Astrocyte of the spinal cord (primary cell): ENCODE data around the gene RPS29.
A peak's percentile ranks its signal among the peaks of the same experiment; 100 is the strongest.
"Not testable (repeated sequence)": the region's sequence is repeated elsewhere in the genome, so short reads cannot be mapped to it uniquely, and the experiment has no call there.

Source experiments
- DNase-seq: peaks from one replicate; pipeline ENCODE4 v3.0.0; 2011; ENCODE audit warnings: low read depth, low spot score
- H3K4me3 ChIP-seq: 2 replicates; pipeline ENCODE4 v1.5.1; 2011; ENCODE audit warnings: low read depth, mild to moderate bottlenecking, low read length, moderate library complexity
- CTCF ChIP-seq: IDR thresholded peaks from 2 replicates; pipeline ENCODE4 v1.5.1; 2012; ENCODE audit warnings: low read depth, mild to moderate bottlenecking, low read length, inconsistent platforms
- in situ Hi-C: cut with HindIII; loops from 2 replicates; pipeline ENCODE4 v1.10.0; 2017; ENCODE audit warnings: low sequenced_read_pairs

RPS29 gene

GRCh38 chr14:49622022-49622607 lies 35.9 kb upstream of the RPS29 start:
- in situ Hi-C loops, result no loop called here
- DNase-seq, result no peak
- TF ChIP-seq CTCF, result no peak
- H3K4me3 ChIP-seq, result peak overlapping the region; percentile 93

DNA sequence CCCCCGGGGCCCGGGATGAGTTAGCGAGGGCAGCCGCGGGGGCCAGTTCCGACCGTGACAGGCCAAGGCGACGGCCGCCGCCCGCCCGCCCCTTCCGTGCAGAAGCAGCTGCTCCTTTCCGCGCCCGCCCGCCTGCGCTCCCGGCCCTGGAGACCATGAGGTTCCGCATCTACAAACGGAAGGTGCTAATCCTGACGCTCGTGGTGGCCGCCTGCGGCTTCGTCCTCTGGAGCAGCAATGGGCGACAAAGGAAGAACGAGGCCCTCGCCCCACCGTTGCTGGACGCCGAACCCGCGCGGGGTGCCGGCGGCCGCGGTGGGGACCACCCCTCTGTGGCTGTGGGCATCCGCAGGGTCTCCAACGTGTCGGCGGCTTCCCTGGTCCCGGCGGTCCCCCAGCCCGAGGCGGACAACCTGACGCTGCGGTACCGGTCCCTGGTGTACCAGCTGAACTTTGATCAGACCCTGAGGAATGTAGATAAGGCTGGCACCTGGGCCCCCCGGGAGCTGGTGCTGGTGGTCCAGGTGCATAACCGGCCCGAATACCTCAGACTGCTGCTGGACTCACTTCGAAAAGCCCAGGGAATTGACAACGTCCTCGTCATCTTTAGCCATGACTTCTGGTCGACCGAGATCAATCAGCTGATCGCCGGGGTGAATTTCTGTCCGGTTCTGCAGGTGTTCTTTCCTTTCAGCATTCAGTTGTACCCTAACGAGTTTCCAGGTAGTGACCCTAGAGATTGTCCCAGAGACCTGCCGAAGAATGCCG lies 35.1 kb upstream of the RPS29 start:
- in situ Hi-C loops, result no loop called here
- peak overlapping the region; percentile 93 for H3K4me3 ChIP-seq
- no peak for TF ChIP-seq CTCF
- DNase-seq, result no peak

GRCh38 chr14:49620182-49621113 lies 34.3 kb upstream of the RPS29 start, which contains the start of the genes MGAT2 and RPL36AL:
Gene MGAT2 (plus strand): TSS chr14:49620799. CDS start chr14:49621269, 470 bp downstream.
Gene RPL36AL (minus strand): TSS chr14:49620626. CDS start chr14:49619104, 1,522 bp downstream.
- peak within 1 kb of the TSS; percentile 93 for H3K4me3 ChIP-seq
- peak; percentile 45 for TF ChIP-seq CTCF
- peak; percentile 99 for DNase-seq
- in situ Hi-C loops, result no loop called here

- in situ Hi-C loops, result no loop called here
- TF ChIP-seq CTCF, result no peak
- DNase-seq, result no peak
- peak overlapping the region; percentile 93 for H3K4me3 ChIP-seq
Measured at GRCh38 chr14:49619730-49620129, 33.5 kb upstream of the RPS29 start.

DNA sequence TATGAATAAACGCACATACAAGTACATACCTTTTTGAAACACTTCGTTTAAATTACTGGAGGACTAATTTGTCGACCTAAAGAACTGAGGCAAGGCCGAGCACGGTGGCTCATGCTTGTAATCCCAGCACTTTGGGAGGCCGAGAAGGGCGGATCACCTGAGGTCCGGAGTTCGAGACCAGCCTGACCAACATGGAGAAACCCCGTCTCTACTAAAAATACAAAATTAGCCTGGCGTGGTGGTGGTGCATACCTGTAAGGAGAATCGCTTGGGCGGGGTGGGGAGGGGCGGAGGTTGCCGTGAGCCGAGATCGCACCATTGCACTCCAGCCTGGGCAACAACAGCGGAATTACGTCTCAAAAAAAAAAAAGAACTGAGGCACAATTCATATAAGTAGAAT lies 33.1 kb upstream of the RPS29 start:
- in situ Hi-C loops, DNase-seq: not testable (repeated sequence)
- peak overlapping the region; percentile 93 for H3K4me3 ChIP-seq

GRCh38 chr14:49617852-49618519 lies 31.8 kb upstream of the RPS29 start:
- in situ Hi-C loops, result no loop called here
- no peak for TF ChIP-seq CTCF
- no peak overlapping the region for H3K4me3 ChIP-seq
- DNase-seq, result no peak
